HL-60 (cell line): ENCODE measurements around the gene IGFBP6.
A peak's percentile ranks its signal among the peaks of the same experiment; 100 is the strongest.

Experiments used
- DNase-seq, 2 experiments: peaks; one replicate each; pipeline ENCODE4 v3.0.0-alpha.2; 2010 to 2020; ENCODE audit warnings: low read depth in 1 of 2, low spot score in 1 of 2
- H3K27ac ChIP-seq: fragments of 250-450 bp; sonication (Bioruptor Pico); replicated peaks from 2 replicates; pipeline ENCODE4 v1.5.1; 2020; ENCODE audit warnings: mild to moderate bottlenecking, moderate library complexity
- H3K27me3 ChIP-seq: fragments of 250-450 bp; sonication (Bioruptor Pico); 2 replicates; pipeline ENCODE4 v1.5.1; 2021; ENCODE audit warnings: mild to moderate bottlenecking, moderate library complexity; ENCODE audit not compliant: insufficient read depth, poor library complexity, severe bottlenecking
- H3K4me3 ChIP-seq: replicated peaks from 2 replicates; pipeline ENCODE4 v1.5.1; 2011; ENCODE audit warnings: mild to moderate bottlenecking, control low read depth, low read length; ENCODE audit not compliant: insufficient read depth
- GABPA ChIP-seq: IDR thresholded peaks from 2 replicates; pipeline ENCODE4 v1.6.1; 2012; ENCODE audit warnings: low read depth
- POLR2AphosphoS5 ChIP-seq: IDR thresholded peaks from 2 replicates; pipeline ENCODE4 v1.6.1; 2012; ENCODE audit warnings: low read depth
- REST ChIP-seq: IDR thresholded peaks from 2 replicates; pipeline ENCODE4 v1.6.1; 2012; ENCODE audit warnings: low read depth; ENCODE audit not compliant: insufficient replicate concordance
- SPI1 ChIP-seq: IDR thresholded peaks from 2 replicates; pipeline ENCODE4 v1.6.1; 2012; ENCODE audit warnings: low read depth, mild to moderate bottlenecking, borderline replicate concordance
- TF ChIP-seq, protein P1 (sequence below): IDR thresholded peaks from one replicate; pipeline ENCODE4 v1.5.1; 2011; ENCODE audit warnings: low read length, control low read depth, inconsistent platforms; ENCODE audit not compliant: insufficient read depth

Gene IGFBP6

DNA sequence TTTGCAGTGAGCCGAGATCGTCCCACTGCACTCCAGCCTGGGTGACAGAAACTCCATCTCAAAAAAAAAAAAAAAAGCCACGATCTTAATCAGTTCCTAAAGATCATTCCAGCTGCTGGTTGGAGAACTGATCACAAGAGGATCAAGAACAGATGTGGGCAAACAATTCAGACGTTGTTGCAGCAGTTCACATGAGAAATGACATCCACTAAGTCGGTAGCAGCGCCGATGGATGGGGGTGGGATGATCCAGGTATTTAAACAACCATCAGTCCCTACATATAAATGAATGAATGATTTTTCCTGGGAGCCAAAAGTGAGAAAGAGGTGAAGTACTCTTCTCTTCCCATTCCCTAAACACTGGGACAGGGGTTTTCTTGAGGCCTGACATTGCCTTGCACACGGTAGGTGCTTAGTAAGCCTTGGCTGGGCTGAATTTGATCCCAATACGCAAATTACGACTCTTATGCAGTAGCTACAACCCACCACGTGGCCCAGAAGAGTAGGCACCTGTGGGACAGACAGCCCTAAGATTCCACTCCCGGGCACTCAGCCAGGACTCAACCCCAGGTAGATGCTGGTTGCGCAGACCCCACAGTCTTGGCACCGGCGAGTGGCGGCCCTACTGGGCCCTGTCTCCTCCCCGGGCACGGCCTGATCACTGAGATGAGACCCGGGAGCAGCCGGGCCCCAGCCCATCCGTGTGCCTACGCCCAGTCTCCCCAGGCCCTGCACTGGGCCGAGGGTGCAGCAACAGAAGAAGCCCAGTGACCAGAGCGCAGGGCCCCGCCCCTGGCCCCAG is 18.8 kb upstream of the IGFBP6 start:
- no peaks in the 10 kb centered on the region for H3K27me3 ChIP-seq
- DNase-seq = peak in 1 of 2 experiments; percentile 21
- peak overlapping the region; percentile 84 for H3K4me3 ChIP-seq
- peak overlapping the region; percentile 70 for H3K27ac ChIP-seq
- TF ChIP-seq GABPA = no peak
- TF ChIP-seq REST = no peak
- TF ChIP-seq SPI1 = no peak
- TF ChIP-seq, protein P1, sequence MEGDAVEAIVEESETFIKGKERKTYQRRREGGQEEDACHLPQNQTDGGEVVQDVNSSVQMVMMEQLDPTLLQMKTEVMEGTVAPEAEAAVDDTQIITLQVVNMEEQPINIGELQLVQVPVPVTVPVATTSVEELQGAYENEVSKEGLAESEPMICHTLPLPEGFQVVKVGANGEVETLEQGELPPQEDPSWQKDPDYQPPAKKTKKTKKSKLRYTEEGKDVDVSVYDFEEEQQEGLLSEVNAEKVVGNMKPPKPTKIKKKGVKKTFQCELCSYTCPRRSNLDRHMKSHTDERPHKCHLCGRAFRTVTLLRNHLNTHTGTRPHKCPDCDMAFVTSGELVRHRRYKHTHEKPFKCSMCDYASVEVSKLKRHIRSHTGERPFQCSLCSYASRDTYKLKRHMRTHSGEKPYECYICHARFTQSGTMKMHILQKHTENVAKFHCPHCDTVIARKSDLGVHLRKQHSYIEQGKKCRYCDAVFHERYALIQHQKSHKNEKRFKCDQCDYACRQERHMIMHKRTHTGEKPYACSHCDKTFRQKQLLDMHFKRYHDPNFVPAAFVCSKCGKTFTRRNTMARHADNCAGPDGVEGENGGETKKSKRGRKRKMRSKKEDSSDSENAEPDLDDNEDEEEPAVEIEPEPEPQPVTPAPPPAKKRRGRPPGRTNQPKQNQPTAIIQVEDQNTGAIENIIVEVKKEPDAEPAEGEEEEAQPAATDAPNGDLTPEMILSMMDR = no peak
- TF ChIP-seq POLR2AphosphoS5 = no peak

DNA sequence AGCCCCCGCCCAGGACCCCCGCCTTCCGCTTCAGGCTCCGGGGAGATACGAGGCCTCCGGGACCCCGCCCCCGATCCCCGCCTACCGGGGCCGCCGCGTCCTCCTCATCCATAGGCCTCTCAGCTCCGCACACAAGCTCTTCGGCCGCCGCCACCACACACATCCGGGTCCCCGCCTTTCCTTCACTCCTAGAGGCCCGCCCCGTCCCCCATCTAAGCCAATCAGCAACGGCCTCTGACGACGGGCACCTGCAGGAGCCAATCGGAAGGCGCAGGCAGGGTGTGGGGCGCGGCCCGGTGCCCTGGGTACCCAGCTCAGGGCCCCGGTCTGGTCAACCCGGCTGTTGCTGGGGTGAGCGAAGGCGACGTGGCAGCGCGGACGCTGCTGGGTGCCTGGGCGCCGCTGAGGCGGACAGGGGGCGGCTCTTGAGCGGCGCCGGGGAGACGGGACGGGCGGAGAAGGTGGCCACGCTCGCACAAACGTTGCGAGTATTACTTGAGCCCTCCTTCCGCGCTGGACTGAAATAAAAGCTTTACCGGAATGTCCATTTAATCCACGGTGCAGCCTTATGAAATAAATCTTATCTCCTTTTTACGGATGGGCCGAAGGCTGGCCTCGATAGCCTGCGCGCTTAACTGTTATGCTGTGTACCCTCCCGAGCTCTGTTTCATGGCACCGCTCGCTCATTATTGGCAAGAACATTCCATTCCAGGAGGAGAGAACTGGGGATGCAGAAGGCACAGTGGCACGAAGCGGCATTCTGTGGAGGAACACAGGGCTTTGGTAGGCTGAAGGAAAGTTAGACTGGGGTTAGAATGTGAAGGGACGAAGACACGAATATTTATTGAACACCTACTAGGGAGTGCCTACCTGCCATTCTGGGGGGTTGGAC is 18.0 kb upstream of the IGFBP6 start, which contains the start of gene SPRYD3:
Gene SPRYD3, minus strand, starts transcription at position 165 of the 892 bp plus-strand sequence. Its CDS starts 57 bp downstream, at position 108.
- H3K4me3 ChIP-seq = peak within 1 kb of the TSS; percentile 84
- H3K27me3 ChIP-seq = no peaks in the 10 kb centered on the region
- peak; percentile 94 to 97 for DNase-seq
- TF ChIP-seq SPI1 (no peak), POLR2AphosphoS5 (peak; percentile 70), REST (no peak)
- peak within 1 kb of the TSS; percentile 70 for H3K27ac ChIP-seq

DNA sequence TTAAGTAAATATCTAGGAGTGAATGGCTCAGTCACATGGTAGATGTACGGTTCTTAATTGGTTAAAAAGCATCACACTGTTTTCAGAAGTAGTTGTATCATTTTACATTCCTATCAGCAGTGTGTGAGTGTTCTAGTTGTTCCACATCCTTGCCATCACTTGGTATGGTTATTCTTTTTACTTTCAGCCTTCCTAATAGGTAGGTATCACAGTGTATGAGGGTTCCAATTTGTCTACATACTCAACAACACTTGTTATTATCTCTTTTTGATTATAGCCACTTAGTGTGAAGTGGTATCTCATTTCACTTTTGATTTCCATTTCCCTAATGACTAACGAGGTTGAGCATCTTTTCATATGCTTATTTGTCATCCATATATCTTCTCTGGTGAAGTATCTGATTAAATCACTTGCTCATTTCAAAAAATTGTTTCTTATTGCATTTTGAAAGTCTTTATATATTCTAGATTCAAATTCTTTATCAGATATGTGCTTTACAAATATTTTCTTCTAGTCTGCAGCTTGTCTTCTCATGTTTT is 14.8 kb upstream of the IGFBP6 start:
- TF ChIP-seq, protein P1 = no peak
- TF ChIP-seq POLR2AphosphoS5 = no peak
- TF ChIP-seq REST = no peak
- TF ChIP-seq SPI1 = no peak
- no peak for TF ChIP-seq GABPA
- Histone ChIP-seq H3K27me3 (no peaks in the 10 kb centered on the region), H3K4me3 (no peak overlapping the region), H3K27ac (no peak overlapping the region)
- DNase-seq = no peak
